ENCODE data around the gene RUFY2.

DNA sequence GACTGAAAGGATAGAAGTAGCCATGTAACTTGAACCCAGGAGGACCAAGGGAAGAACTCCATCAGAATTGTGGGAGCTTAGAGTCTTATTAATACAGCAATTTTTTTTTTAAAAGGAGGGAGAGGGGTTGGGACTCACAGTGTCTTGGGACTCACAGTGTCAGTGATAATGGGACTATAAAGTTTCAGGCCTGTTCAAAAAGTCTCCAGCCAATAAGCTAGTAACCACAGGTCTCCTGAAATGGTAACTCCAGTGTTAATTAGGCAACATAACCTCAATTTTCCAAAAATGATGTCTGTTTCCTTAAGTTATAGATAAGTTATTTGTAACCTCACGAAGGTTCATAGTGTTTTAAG lies 77.6 kb downstream of the RUFY2 start:
- TF ChIP-seq, protein P1, sequence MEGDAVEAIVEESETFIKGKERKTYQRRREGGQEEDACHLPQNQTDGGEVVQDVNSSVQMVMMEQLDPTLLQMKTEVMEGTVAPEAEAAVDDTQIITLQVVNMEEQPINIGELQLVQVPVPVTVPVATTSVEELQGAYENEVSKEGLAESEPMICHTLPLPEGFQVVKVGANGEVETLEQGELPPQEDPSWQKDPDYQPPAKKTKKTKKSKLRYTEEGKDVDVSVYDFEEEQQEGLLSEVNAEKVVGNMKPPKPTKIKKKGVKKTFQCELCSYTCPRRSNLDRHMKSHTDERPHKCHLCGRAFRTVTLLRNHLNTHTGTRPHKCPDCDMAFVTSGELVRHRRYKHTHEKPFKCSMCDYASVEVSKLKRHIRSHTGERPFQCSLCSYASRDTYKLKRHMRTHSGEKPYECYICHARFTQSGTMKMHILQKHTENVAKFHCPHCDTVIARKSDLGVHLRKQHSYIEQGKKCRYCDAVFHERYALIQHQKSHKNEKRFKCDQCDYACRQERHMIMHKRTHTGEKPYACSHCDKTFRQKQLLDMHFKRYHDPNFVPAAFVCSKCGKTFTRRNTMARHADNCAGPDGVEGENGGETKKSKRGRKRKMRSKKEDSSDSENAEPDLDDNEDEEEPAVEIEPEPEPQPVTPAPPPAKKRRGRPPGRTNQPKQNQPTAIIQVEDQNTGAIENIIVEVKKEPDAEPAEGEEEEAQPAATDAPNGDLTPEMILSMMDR (IDR thresholded peaks at IDR 0.05; ENCODE audit: low read length): no peak
- TF ChIP-seq EZH2 (IDR thresholded peaks at IDR 0.05; ENCODE audit: borderline replicate concordance, low read length): no peak

Data from OCI-LY1 (cell line).